GM10248 (cell line): ENCODE data around the gene CLEC2A.

Experiments
- CTCF ChIA-PET: fragments of 300-600 bp; sonication (Branson Sonifier 250); formaldehyde crosslinking; extraction: SDS; loops from one replicate; lab custom pipeline; 2021; ENCODE audit warnings: antibody characterized with exemption; lab: Yijun Ruan, JAX
- POLR2A ChIA-PET: fragments of 350-650 bp; sonication (Branson Sonifier 250); formaldehyde crosslinking; extraction: SDS; loops from one replicate; lab custom pipeline; 2020; ENCODE audit warnings: antibody characterized with exemption; lab: Yijun Ruan, JAX
- DNase-seq: peaks from one replicate; pipeline ENCODE4 v3.0.0; 2012; ENCODE audit errors: extremely low spot score
- TF ChIP-seq, protein P1 (sequence below): IDR thresholded peaks from 2 replicates; pipeline ENCODE4 v1.5.1; 2012; ENCODE audit warnings: mild to moderate bottlenecking, low read depth; ENCODE audit errors: extremely low read depth, missing control alignments, control extremely low read depth

Gene CLEC2A

DNA sequence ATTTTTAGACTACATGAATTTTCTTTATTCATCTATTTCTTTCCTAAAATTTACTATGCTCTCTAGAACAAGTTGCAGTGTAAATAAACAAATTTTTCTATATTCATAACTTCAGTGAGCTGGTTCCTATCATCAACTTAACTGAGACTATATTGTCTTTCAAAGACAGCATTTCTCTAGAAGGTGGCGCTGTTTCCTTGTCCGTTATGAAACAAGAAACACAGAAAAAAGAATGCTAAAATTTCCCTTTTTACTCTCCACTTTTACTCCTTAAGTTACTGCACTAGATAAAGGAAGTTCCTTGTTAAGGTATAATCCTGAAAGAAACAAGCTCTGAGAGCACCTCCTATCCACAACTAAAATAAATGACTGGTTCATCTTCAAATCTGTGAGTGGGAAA is 8.2 kb upstream of the CLEC2A start:
- peak; percentile 22 for DNase-seq
- CTCF ChIA-PET, result interaction anchor here (0.9 to 2.2 kb wide), 12 partner anchors 8 to 200 kb away, joined by 3 to 5 read pairs (median 3); no protein-coding TSS in a partner anchor
- POLR2A ChIA-PET, result no interaction called here
- TF ChIP-seq, protein P1, sequence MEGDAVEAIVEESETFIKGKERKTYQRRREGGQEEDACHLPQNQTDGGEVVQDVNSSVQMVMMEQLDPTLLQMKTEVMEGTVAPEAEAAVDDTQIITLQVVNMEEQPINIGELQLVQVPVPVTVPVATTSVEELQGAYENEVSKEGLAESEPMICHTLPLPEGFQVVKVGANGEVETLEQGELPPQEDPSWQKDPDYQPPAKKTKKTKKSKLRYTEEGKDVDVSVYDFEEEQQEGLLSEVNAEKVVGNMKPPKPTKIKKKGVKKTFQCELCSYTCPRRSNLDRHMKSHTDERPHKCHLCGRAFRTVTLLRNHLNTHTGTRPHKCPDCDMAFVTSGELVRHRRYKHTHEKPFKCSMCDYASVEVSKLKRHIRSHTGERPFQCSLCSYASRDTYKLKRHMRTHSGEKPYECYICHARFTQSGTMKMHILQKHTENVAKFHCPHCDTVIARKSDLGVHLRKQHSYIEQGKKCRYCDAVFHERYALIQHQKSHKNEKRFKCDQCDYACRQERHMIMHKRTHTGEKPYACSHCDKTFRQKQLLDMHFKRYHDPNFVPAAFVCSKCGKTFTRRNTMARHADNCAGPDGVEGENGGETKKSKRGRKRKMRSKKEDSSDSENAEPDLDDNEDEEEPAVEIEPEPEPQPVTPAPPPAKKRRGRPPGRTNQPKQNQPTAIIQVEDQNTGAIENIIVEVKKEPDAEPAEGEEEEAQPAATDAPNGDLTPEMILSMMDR, result peak; percentile 58

DNA sequence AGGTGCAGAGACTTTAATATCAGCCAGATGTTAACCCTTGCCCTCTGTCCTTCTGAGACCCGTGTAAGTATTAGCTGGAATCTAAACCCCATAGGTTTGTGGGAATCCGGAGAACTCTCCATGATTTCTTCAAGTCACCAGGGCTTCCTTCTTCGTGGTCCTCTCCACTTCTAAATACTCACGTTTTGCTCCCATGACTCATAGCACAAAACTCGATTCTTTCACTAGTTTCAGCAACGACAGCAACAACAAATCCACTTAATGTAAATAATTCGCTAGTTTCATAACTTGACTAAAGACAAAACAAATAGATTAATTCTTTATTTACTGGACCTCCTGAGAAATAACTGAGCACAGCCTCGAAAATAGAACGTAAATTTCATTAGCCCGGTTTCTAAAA is 4.4 kb upstream of the CLEC2A start:
- no peak for DNase-seq
- TF ChIP-seq, protein P1, result no peak
- POLR2A ChIA-PET, result no interaction called here
- CTCF ChIA-PET, result no interaction called here

DNA sequence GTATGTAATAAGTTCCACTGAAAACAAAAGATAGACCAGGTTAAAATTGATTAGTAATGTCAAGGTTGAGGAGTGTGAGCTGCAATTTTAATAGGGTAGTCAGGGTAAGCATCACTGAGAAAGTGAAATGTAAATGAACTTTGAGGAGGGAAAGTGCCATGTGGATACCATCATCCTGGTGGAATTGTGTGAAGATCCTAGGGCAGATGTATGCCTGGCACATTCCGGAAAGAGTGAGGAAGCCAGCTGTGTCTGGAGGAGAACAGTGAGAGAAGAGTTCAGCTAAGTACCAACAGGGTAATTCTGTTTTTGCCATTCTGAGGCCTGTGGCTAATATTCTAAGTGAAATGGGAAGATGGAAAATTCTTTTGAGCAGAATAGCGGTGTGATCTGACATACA is 2.9 kb upstream of the CLEC2A start:
- ChIA-PET CTCF (no interaction called here), POLR2A (no interaction called here)
- no peak for DNase-seq
- TF ChIP-seq, protein P1, result no peak

DNA sequence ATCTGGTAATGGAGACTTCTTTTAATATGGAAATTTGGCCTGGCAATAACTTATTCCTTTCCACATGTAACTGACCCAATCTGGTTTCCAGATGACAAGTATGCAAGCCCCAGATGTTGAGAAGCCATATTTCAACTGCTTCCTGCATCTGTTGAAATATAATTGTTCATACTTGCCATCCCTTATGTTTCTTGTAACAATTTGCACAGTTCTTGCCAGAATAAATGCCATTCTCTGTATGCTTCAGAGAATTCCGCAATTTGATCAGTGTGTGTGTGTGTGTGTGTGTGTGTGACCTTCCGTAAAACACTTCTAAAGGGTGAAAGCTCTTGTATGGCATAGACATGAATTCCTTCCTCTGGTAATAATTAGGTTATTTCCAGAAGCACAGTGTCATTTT is 1.8 kb upstream of the CLEC2A start:
- TF ChIP-seq, protein P1, result no peak
- DNase-seq, result no peak
- ChIA-PET POLR2A (no interaction called here), CTCF (no interaction called here)

DNA sequence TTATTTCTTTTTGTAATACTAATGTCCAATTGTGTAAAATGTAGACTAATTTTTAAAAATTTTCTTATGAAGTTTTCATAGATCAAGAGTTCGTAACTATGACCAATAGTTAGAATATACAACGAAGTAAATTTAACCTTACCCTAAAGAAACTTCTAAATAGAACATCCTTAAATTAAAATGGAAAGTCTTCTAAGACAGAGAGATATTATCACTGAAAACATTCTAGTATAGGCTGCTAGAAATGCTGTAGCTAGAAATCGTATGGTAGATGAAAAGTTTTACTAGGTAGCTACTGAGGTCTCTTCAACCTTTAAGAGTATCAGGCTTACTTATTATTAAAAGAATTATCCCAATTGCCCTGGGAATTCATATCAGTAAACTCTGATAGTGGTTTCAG is 925 bp downstream of the CLEC2A start:
- ChIA-PET CTCF (interaction anchor here (0.9 to 1.7 kb wide), 2 partner anchors 9 to 118 kb away, joined by 3 to 8 read pairs; no protein-coding TSS in a partner anchor), POLR2A (no interaction called here)
- no peak for DNase-seq
- TF ChIP-seq, protein P1, result no peak

DNA sequence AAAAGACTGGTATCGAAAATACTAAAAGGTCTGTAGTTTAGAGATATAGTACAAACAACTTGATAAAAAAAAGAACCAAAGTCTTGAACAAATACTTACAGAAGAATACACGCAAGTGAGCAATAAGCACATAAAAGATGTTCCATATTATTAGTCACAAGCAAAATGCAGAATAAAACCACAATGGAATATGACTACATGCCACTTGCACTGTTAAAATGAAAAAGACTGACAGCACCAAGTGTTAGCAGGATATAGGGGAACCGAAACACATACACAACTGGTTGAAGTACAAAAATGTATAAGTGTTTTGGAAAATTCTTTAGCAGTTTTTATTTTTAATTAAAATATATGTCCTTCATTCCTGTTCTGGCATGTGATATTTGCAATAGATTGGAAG is 3.6 kb downstream of the CLEC2A start:
- DNase-seq, result no peak
- ChIA-PET POLR2A (no interaction called here), CTCF (interaction anchor here (3.5 kb wide), 1 partner anchor 178 kb away, joined by 20 read pairs; no protein-coding TSS in a partner anchor)
- TF ChIP-seq, protein P1, result no peak
